ENCODE results near the gene RNLS. TPM values are rescaled to one million over a fixed set of nuclear protein-coding genes. Genes with fewer than 3 reads are reported as not detected.

RNLS gene
- total RNA-seq, 1 donor from 2014 or later: 1.2 TPM

GRCh38 chr10:88482220-88482619, 100.9 kb downstream of the RNLS start:
- intact Hi-C loops (cut with micrococcal nuclease): no loop called here

- intact Hi-C loops (cut with micrococcal nuclease): no loop called here
Observed at GRCh38 chr10:88478256-88478655, 104.9 kb downstream of the RNLS start.

GRCh38 chr10:88477343-88478085, 105.6 kb downstream of the RNLS start:
- intact Hi-C loops (cut with micrococcal nuclease): no loop called here

- intact Hi-C loops (cut with micrococcal nuclease): no loop called here
Observed at GRCh38 chr10:88474884-88475844, 108.0 kb downstream of the RNLS start.

DNA sequence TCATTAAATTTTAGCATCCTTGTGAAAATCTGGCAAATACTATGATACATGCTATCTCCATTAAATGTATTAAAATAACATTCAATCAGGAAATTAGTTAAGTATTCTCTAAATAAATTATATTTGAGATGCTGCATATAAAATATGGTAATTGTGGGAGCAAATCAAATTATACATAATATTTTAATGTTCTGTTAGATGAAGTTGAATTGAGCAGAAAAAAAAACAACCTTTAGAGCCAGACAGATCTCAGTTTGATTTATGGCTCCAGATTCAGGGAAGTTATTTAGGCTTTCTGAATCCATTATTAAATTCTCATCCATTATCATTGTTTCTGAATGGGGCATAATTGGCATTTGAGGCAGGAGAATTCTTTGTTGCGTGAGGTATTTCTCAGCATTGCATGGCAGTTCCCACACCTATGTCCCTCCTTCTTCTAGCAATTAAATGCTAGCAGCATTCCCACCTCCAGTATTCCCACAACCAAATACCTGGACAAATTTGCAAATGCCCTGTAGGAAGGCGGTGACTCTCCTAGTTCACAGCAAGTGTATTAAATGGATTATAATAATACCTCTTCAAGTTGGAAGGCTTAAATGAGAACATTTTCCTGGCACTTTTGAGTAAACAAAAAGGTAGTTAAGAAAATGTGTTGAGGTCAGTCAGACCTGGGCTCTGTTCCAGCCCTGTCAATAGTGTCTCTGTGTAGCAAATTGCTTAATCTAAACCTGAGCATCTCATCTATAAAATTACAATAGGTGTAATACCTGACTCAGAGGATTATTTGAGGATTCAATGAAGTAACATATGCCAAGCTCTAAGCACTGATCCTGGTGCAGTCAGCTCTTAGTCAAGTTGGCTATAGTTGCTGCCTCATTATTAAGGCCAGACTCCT, 108.9 kb downstream of the RNLS start:
- intact Hi-C loops (cut with micrococcal nuclease): no loop called here

- intact Hi-C loops (cut with micrococcal nuclease): no loop called here
Observed at GRCh38 chr10:88472540-88472939, 110.6 kb downstream of the RNLS start.

DNA sequence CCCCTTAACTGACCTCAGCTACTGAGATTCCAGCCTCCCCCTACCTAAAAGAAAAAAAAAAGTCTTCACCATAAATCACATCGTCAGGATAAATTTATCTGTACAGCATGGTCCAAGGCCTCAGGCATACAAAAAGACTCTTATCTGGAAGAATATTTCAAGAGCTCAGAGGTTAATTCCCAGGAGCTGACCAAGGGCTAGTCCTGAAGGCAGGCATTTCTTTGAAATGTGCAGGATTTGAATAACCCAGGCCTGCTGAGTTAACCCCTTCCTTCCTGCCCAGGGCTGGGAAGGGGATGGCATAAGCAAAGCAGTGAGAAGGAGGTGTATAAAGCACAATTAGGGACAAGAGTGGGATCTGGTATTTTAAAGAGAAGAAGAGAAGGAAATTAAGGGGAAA, 111.2 kb downstream of the RNLS start:
- intact Hi-C loops (cut with micrococcal nuclease): no loop called here

DNA sequence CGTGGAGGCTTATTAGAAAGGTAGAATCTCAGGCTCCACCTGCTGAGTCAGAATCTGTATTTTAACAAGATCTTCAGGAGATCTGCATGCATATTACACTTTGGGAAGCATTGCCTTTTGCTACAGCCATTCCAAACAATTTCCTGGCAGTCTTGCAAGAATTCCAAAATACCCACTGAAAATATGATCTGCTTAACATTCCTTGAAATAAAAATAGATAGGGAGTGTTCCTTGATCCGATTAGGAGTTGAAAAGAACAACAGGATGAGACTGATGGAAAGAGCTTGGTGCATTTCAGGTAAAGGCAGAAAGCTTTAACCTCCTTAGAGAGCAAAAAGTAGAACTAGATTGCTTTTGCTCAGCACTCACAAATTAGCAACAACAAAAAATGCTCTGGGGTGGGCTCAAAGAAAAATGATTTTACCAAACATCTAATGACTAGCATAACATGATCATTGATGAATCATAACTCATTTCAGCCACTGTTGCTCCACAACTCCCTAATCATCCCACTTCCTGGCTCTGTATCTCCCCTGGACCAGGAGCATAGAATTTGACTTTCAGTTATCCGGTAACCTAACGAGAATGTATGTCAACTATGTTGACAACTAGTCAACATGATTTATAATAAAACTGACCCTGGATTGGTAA, 115.2 kb downstream of the RNLS start:
- intact Hi-C loops (cut with micrococcal nuclease): no loop called here

- intact Hi-C loops (cut with micrococcal nuclease): no loop called here
Observed at GRCh38 chr10:88466786-88467185, 116.3 kb downstream of the RNLS start.

- intact Hi-C loops (cut with micrococcal nuclease): no loop called here
Observed at GRCh38 chr10:88465765-88466164, 117.4 kb downstream of the RNLS start.

GRCh38 chr10:88463811-88464210, 119.3 kb downstream of the RNLS start:
- intact Hi-C loops (cut with micrococcal nuclease): no loop called here

- intact Hi-C loops (cut with micrococcal nuclease): no loop called here
Observed at GRCh38 chr10:88461426-88461825, 121.7 kb downstream of the RNLS start.

- intact Hi-C loops (cut with micrococcal nuclease): no loop called here
Observed at GRCh38 chr10:88459530-88459929, 123.6 kb downstream of the RNLS start.

DNA sequence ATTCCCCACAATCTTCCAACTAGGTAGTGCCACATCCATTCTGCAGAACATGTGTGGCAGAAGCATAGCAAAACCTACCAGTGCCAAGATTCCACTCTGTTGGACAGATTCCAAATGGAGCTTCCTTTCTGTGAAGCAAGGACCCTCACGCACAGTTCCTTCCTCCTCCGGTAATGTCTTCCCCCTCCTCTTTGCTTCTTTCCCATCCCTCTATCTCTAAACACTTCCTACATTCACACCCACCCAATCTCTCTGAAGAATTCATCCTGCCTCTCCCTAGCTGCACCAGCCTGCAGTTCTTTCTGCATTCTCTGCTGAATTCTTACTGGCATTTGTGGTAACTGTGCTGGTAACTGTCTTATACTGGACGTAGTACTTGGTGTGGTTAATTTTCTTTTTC, 124.9 kb downstream of the RNLS start:
- intact Hi-C loops (cut with micrococcal nuclease): no loop called here

DNA sequence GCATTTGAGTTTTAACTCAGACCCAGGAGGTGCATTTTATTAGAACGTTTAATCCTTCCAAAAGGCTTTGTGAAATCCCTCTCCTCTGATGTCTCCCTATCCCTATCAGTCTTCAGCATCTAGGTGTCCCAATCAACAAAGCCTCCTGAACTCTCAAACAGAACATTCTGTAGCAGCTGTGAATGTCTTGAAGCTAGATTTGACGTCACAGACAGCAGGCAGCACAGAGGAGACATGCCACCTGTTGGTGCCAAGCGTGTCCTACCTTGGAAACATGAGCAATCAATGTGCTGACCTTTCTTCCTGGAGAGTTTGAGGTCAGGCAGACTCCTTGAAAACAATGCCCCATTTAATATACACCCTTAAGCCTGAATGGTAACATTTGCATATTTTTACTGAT, 125.5 kb downstream of the RNLS start:
- intact Hi-C loops (cut with micrococcal nuclease): no loop called here

DNA sequence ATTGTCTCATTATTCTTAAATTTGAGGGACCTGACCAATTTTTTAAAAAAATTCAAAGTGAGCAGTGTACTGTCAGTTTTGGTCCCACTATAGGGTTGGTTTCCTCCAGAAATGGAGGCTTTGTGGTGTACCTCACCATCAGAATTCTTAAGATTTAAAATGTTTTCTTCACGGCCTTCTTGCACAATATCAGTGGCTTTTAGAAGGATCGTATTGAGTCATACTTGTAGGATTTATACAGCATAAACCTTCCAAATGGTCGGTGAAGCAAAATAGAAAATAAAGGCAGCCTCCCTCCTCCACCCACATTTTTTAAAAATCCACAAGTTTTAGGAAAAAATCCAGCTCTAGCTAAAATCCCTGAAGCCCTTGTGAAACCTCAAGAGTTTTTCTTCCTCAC, 126.4 kb downstream of the RNLS start:
- intact Hi-C loops (cut with micrococcal nuclease): no loop called here

GRCh38 chr10:88455831-88456230, 127.3 kb downstream of the RNLS start:
- intact Hi-C loops (cut with micrococcal nuclease): no loop called here

- intact Hi-C loops (cut with micrococcal nuclease): no loop called here
Observed at GRCh38 chr10:88450201-88450600, 132.9 kb downstream of the RNLS start.

GRCh38 chr10:88442716-88443115, 140.4 kb downstream of the RNLS start:
- intact Hi-C loops (cut with micrococcal nuclease): no loop called here

- intact Hi-C loops (cut with micrococcal nuclease): no loop called here
Observed at GRCh38 chr10:88440541-88440940, 142.6 kb downstream of the RNLS start.

- intact Hi-C loops (cut with micrococcal nuclease): no loop called here
Observed at GRCh38 chr10:88439932-88440331, 143.2 kb downstream of the RNLS start.
